Heart left ventricle (tissue), 16 donors: ENCODE data around the gene NUP188. TPM values are rescaled to one million over a fixed set of nuclear protein-coding genes. Genes with fewer than 3 reads are reported as not detected.
A peak's percentile ranks its signal among the peaks of the same experiment; 100 is the strongest.

Experiments used
- ATAC-seq, 4 donors: fragments of 200-7000 bp; cut with Tn5 transposase; one replicate each; pipeline ENCODE4 v1.9.1; 2020 to 2022; ENCODE audit warnings: moderate library complexity in 4 of 4, mild to moderate bottlenecking in 3 of 4, moderate number of reproducible peaks in 1 of 4
- DNase-seq, 5 donors: peaks; one replicate each; pipeline ENCODE4 v3.0.0-alpha.2; 2020
- H3K27ac ChIP-seq, 12 donors: fragments of 200-600 bp; sonication (generic) in 4 of 12; one replicate each; pipeline versions ENCODE4 v1.5.0 to v1.8.0; 2016 to 2022; ENCODE audit warnings: mild to moderate bottlenecking in 2 of 12
- H3K27me3 ChIP-seq, 9 donors: fragments of 200-600 bp; sonication (generic) in 2 of 9; one replicate each; pipeline versions ENCODE4 v1.5.1 to v1.8.0; 2016 to 2022; ENCODE audit warnings: mild to moderate bottlenecking in 3 of 9
- H3K36me3 ChIP-seq, 9 donors: fragments of 200-600 bp; sonication (generic) in 2 of 9; one replicate each; pipeline versions ENCODE4 v1.5.0 to v1.8.0; 2018 to 2022; ENCODE audit warnings: mild to moderate bottlenecking in 2 of 9
- H3K4me1 ChIP-seq, 12 donors: fragments of 200-600 bp; sonication (generic) in 4 of 12; one replicate each; pipeline versions ENCODE4 v1.5.0 to v1.8.0; 2016 to 2022; ENCODE audit warnings: mild to moderate bottlenecking in 3 of 12
- H3K4me3 ChIP-seq, 12 donors: fragments of 200-600 bp; sonication (generic) in 4 of 12; one replicate each; pipeline versions ENCODE4 v1.5.0 to v1.8.0; 2017 to 2022; ENCODE audit warnings: mild to moderate bottlenecking in 9 of 12, moderate library complexity in 4 of 12
- H3K9me3 ChIP-seq, 12 donors: fragments of 200-600 bp; sonication (generic) in 4 of 12; one replicate each; pipeline versions ENCODE4 v1.5.0 to v1.8.0; 2016 to 2022; ENCODE audit warnings: mild to moderate bottlenecking in 1 of 12
- POLR2A ChIP-seq, 2 donors: fragments of 450-650 bp; IDR thresholded peaks; one replicate each; pipeline ENCODE4 v1.6.1; 2017; ENCODE audit warnings: antibody characterized with exemption in 2 of 2, mild to moderate bottlenecking in 2 of 2, moderate library complexity in 2 of 2
- WGBS, 4 donors: extraction: QIAGEN DNeasy Blood & Tissue Kit in 2 of 4; methylation state at CpG; one replicate each; pipeline versions ENCODE4 v1.1.5 to v1.1.7; 2013 to 2018; 5-methylcytosine and 5-hydroxymethylcytosine counted together
- intact Hi-C, 10 donors: fragments of 100-400 bp; cut with DNase I; formaldehyde crosslinking; loops; one replicate each; pipeline versions ENCODE4 v1.11.1 to v1.14.2; 2022
- polyA plus RNA-seq, 2 donors: library from polyadenylated mRNA; stranded (reverse); fragments of 200-250 nt; gene quantifications; one replicate each; pipeline ENCODE4 v1.2.3, GENCODE V29; 2013
- total RNA-seq, 9 donors: library from RNA; depleted of rRNA in 2 of 9; stranded (reverse); fragments of >200 nt in 2 of 9; fragmentation: NEBNext Ultra II Directional in 3 of 9; extraction: Animal tissue kit (Norgen Biotek cat#: 25700) in 3 of 9; gene quantifications; one replicate each; pipeline versions ENCODE4 v1.1.0 to v1.2.4, GENCODE V29; 2016 to 2023
- TF ChIP-seq, protein P1 (sequence below), 12 donors: fragments of 200-600 bp; sonication (generic) in 4 of 12; IDR thresholded peaks; one replicate each; pipeline versions ENCODE4 v1.5.0 to v1.8.0; 2018 to 2022; ENCODE audit warnings: antibody characterized with exemption in 12 of 12, mild to moderate bottlenecking in 5 of 12
- donor health status: ischemic (EF 13 %, LVEDD 7.1; RV severe dilation, severe dysfunction).
- donor health status: healthy with polysubstance abuse.
- donor health status: DM: no; HTN: yes; CAD: no.
- donor health status: DM: no; HTN: no; CAD: no.
- donor health status: ischemic (EF 25% LVEDD 6.9; RV normal size, moderate dysfunction).
- donor health status: ischemic (EF 25% LVEDD 5.7; RV mildly dilated, moderate dysfunction).
- donor health status: healthy.
- donor health status: DM: yes; HTN: yes; CAD: no.
- donor health status: ischemic (EF 35%, LVEDD 5.7; RV mildly dilated, moderate dysfunction).
- donor health status: nonischemic (EF 11% LVEDD 7.7; RV severe dilation, severe dysfunction).
- donor health status: DM: yes; HTN: yes; CAD: no.
- donor health status: PGD.
- donor health status: ischemic (EF 29% LVEDD 5.4; RV normal size, mild dysfunction).
- donor health status: nonischemic (EF 23%, LVEDD 6.1; RV moderate dilation, normal function).

Gene NUP188
- total and polyA plus RNA-seq, 11 donors, result 10.6 to 35.1 (median 22.6) TPM

DNA sequence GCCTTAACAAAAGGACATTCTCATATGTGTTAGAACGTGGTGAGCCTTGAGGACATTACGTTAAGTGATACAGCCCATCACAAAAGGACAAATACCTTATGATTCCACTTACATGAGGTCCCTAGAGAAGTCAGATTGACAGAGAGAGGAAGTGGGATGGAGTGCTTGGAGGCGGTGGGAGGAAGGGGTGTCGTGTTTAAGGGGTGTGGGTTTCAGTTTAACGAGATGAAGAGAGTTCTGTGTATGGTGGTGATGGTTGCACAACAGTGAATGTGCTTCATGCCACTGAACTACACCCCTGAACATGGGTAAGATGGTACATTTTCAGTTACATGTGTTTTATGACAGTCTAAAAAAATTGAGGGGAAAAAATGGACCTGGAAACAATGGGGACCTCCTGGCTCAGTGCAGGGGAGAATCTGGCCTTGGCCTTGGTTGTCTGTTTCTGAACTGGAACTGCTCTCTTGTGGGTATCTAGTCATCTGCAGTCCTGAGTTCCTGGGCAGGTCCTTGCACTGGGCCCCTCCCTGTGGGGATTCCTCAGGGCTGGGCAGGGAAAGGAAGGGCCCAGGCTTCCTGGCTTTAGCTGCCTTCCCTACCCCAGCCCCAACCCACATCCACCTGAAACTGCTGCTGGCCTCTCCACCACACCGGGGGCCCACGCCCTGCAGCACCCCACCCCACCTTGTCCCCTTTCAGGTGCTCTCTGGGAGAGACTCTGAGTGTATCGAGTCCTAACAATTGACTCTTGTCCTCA is 47.8 kb upstream of the NUP188 start:
- Histone ChIP-seq H3K36me3 (peaks cover 0 to 42% (median 34%) of the 10 kb centered on the region in 9 donors), H3K9me3 (no peaks in the 10 kb centered on the region), H3K27ac (peak overlapping the region; percentile 33 to 77 (median 59)), H3K4me3 (no peak overlapping the region), H3K4me1 (peaks cover 4 to 67% (median 41%) of the 10 kb centered on the region in 12 donors), H3K27me3 (no peaks in the 10 kb centered on the region)
- TF ChIP-seq POLR2A (IDR thresholded peaks at IDR 0.05), result peak in 1 of 2 donors; percentile 28
- TF ChIP-seq, protein P1, sequence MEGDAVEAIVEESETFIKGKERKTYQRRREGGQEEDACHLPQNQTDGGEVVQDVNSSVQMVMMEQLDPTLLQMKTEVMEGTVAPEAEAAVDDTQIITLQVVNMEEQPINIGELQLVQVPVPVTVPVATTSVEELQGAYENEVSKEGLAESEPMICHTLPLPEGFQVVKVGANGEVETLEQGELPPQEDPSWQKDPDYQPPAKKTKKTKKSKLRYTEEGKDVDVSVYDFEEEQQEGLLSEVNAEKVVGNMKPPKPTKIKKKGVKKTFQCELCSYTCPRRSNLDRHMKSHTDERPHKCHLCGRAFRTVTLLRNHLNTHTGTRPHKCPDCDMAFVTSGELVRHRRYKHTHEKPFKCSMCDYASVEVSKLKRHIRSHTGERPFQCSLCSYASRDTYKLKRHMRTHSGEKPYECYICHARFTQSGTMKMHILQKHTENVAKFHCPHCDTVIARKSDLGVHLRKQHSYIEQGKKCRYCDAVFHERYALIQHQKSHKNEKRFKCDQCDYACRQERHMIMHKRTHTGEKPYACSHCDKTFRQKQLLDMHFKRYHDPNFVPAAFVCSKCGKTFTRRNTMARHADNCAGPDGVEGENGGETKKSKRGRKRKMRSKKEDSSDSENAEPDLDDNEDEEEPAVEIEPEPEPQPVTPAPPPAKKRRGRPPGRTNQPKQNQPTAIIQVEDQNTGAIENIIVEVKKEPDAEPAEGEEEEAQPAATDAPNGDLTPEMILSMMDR (IDR thresholded peaks at IDR 0.05), result no peak
- WGBS, 4 donors, result 50 to 58% (median 55%) methylated on average over 8 of the region's 8 CpGs
- DNase-seq, result no peak
- peak in 3 of 4 donors; percentile 59 to 74 (median 61) for ATAC-seq
- intact Hi-C loops, result no loop called here

DNA sequence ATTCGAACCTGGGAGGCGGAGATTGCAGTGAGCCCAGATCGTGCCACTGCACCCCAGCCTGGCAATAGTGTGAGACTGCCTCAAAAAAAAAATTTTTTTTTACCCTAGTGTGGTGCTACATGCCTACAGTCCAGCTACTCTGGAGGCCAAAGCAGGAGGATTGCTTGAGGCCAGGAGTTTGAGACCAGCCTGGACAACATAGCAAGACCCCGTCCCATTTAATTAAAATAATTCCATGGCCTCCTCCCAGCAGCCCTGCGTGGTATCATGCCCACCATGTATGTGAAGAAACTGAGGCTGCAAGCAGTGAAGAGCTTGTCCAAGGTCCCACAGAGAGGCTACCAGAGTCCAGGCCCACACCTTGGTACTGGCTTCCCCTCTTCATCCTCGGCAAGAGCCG is 46.1 kb upstream of the NUP188 start:
- TF ChIP-seq POLR2A (IDR thresholded peaks at IDR 0.05), result no peak
- TF ChIP-seq, protein P1 (IDR thresholded peaks at IDR 0.05), result no peak
- H3K27ac ChIP-seq, result peak overlapping the region in 11 of 12 donors; percentile 57 to 79 (median 71)
- H3K27me3 ChIP-seq, result no peaks in the 10 kb centered on the region
- H3K4me3 ChIP-seq, result no peak overlapping the region
- no peaks in the 10 kb centered on the region for H3K9me3 ChIP-seq
- intact Hi-C loops, result no loop called here
- peaks cover 0 to 29% (median 20%) of the 10 kb centered on the region in 9 donors for H3K36me3 ChIP-seq
- H3K4me1 ChIP-seq, result peaks cover 4 to 65% (median 42%) of the 10 kb centered on the region in 12 donors
- 88 to 95% (median 90%) methylated on average over 5 to 7 of the region's 7 CpGs for WGBS, 4 donors
- DNase-seq, result no peak
- ATAC-seq, result no peak

DNA sequence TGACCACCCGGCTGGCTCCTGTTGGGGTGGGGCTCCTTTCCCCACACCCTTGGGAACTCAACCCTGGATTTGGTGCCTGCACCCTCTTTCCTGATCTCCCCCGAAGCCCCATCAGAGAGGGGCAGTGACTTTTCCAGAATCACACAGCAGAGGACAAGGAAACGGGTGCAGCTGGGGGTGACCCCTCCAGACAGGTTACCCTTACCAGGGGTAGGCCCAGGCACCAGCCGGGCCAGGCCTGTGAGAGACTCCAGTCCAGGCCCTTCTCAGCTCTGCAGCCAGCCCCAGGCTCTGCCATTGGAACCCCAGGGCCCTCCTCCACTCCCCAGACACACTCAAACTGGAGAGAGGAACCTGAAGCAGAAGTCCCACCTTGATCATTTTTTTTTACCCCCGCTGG is 45.7 kb upstream of the NUP188 start:
- peak overlapping the region; percentile 40 to 79 (median 71) for H3K27ac ChIP-seq
- 81 to 95% (median 90%) methylated on average over 4 to 5 of the region's 5 CpGs for WGBS, 4 donors
- H3K27me3 ChIP-seq, result no peaks in the 10 kb centered on the region
- H3K4me3 ChIP-seq, result peak overlapping the region in 1 of 12 donors; percentile 16
- peaks cover 4 to 70% (median 44%) of the 10 kb centered on the region in 12 donors for H3K4me1 ChIP-seq
- no peaks in the 10 kb centered on the region for H3K9me3 ChIP-seq
- ATAC-seq (no peak), DNase-seq (no peak)
- intact Hi-C loops, result no loop called here
- TF ChIP-seq, protein P1 (IDR thresholded peaks at IDR 0.05), result no peak
- no peak for TF ChIP-seq POLR2A (IDR thresholded peaks at IDR 0.05)
- H3K36me3 ChIP-seq, result peaks cover 0 to 26% (median 16%) of the 10 kb centered on the region in 9 donors

DNA sequence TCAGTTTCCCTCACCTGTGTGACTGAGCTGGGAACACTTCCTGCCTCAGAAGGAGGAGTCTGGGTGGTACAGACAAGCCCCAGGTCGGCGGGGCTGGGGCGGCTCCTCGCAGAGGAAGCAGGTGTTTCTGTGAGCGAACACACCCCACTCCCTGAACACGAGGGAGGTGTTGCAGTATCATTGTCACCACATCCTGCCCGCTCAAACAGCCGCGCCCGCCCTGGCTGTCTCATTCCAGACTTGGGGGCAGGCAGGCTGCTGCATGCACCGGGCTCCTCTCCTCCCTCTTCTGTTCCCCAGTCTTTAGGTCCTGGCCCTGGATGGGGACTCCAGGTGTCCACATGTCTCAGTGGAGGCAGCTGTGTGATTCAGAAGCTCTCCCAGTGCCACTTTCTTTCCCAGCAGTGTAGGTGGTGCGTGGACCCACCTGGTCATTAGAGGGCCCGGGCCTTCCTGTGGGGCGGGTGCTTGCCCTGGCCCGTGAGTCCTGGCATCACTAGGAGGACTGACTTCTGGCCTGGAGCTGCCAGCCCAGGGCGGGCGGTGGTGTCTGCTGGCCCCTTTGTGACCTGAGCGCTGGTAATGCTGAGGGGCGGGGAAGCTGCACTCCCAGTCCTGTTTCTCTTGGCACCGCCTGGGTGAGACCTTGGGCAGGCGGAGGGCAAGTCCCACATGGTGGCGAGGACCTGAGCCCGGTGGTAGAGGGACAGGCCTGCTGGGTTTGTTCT is 45.0 kb upstream of the NUP188 start:
- ATAC-seq, result peak; percentile 43 to 85 (median 64)
- intact Hi-C loops, result no loop called here
- 60 to 76% (median 65%) methylated on average over 11 to 23 of the region's 23 CpGs for WGBS, 4 donors

More for the DNA sequence above, 45.0 kb upstream of the NUP188 start:
- Histone ChIP-seq H3K27ac (peak overlapping the region; percentile 40 to 79 (median 71)), H3K27me3 (no peaks in the 10 kb centered on the region), H3K4me3 (peak overlapping the region in 1 of 12 donors; percentile 16), H3K36me3 (peaks cover 0 to 26% (median 13%) of the 10 kb centered on the region in 9 donors), H3K4me1 (peaks cover 4 to 75% (median 45%) of the 10 kb centered on the region in 12 donors), H3K9me3 (no peaks in the 10 kb centered on the region)
- DNase-seq, result peak; percentile 64 to 80 (median 67)
- TF ChIP-seq, protein P1 (IDR thresholded peaks at IDR 0.05), result no peak
- TF ChIP-seq POLR2A (IDR thresholded peaks at IDR 0.05), result peak in 1 of 2 donors; percentile 29
